Mononuclear cell (primary cell): Measurements from ENCODE around the gene GGTLC2. TPM values are rescaled to one million over a fixed set of nuclear protein-coding genes. Genes with fewer than 3 reads are reported as not detected.
"Not testable (repeated sequence)": the region's sequence is repeated elsewhere in the genome, so short reads cannot be mapped to it uniquely, and the experiment has no call there.

Source experiments
- H3K27me3 ChIP-seq: 2 replicates; pipeline ENCODE4 v1.6.0; 2011; ENCODE audit warnings: low read length, control low read depth; ENCODE audit not compliant: insufficient read depth
- H3K4me1 ChIP-seq: 2 replicates; pipeline ENCODE4 v1.5.1; 2011; ENCODE audit warnings: mild to moderate bottlenecking, low read length, control low read depth; ENCODE audit not compliant: insufficient read depth
- H3K4me3 ChIP-seq: 2 replicates; pipeline ENCODE4 v1.5.1; 2011; ENCODE audit warnings: mild to moderate bottlenecking, low read length, moderate library complexity
- H3K9me3 ChIP-seq: 2 replicates; pipeline ENCODE4 v1.5.1; 2011; ENCODE audit warnings: low read depth, mild to moderate bottlenecking, control low read depth, low read length
- total RNA-seq: library from RNA; depleted of rRNA; stranded (reverse); fragments of >200 nt; gene quantifications from one replicate; pipeline ENCODE4 v1.2.3, GENCODE V29; 2012

The GGTLC2 gene
- not detected for total RNA-seq

DNA sequence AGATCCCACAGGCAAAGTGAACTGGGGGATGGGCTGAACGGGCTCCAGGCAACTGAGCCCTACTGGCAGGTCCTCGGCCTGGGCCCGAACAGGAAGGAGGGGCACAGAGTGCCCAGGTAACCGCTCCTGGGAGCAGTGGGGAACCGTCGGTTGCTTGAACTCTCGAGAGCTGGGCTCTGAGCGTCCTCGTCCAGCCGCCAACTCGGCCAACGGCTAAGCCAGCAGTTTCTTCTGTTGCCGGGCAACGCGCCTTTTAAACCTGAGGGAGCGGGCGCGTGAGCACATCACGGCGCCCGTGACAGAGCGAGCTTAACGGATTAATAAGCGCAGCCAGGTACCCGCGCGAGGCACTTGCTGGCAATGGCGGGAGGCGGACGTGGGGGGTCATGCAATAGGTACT is at the start of gene GGTLC2:
Gene GGTLC2 (plus strand): TSS at position 301 of the 400 bp plus-strand sequence. CDS start 1,732 bp downstream, outside the sequence.
- H3K9me3 ChIP-seq, H3K27me3 ChIP-seq, H3K4me1 ChIP-seq: not testable (repeated sequence)

GRCh38 chr22:22595001-22595835 is 49.2 kb upstream of the GGTLC2 start:
- H3K9me3 ChIP-seq, result no peaks in the 10 kb centered on the region
- H3K4me1 ChIP-seq, result no peaks in the 10 kb centered on the region
- no peak overlapping the region for H3K4me3 ChIP-seq
- no peaks in the 10 kb centered on the region for H3K27me3 ChIP-seq

More for the DNA sequence above, at the start of gene GGTLC2:
- not testable (repeated sequence) for H3K4me3 ChIP-seq

DNA sequence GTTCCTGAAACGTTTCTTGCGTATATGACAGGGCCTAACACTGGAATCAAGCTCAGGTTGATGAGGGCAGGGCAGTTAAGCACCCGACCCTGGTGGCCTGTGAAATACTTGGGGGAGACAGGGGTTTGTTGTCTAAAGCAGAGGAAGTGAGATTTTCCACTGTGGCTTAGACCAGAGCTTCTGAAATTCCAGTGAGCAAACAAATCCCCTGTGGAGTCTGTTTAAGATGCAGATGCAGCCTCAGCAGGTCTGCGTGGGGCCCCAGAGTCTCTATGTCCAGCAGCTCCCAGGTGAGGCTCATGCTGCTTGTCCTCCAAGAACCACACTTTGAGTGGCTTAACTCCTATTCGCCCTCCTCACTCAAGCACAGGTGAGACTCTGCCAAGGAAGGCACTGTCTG is 46.3 kb upstream of the GGTLC2 start:
- Histone ChIP-seq H3K27me3 (no peaks in the 10 kb centered on the region), H3K9me3 (no peaks in the 10 kb centered on the region), H3K4me1 (no peaks in the 10 kb centered on the region), H3K4me3 (no peak overlapping the region)

DNA sequence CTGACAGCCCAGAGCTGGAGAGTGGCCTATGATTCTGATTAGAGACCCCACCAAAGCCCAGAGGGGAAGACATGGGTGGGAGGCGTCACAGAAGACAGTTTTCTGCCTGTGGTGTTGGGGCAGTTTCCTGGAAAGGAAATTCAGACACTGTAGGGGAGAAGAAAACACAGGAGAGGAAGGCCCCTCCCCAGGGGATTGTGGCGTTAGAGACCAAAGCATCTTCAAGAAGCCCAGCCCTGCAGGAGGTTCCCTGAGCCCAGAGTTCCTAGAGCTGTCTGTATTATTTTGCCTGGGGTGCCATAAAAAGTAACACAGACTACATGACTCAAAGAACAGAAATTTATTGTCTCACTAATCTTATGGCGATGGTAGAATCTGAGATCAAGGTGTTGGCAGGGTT is 45.2 kb upstream of the GGTLC2 start:
- no peak overlapping the region for H3K4me3 ChIP-seq
- H3K4me1 ChIP-seq, result no peaks in the 10 kb centered on the region
- no peaks in the 10 kb centered on the region for H3K9me3 ChIP-seq
- H3K27me3 ChIP-seq, result no peaks in the 10 kb centered on the region

GRCh38 chr22:22600531-22601261 is 43.7 kb upstream of the GGTLC2 start:
- no peak overlapping the region for H3K4me3 ChIP-seq
- H3K9me3 ChIP-seq, result no peaks in the 10 kb centered on the region
- no peaks in the 10 kb centered on the region for H3K4me1 ChIP-seq
- no peaks in the 10 kb centered on the region for H3K27me3 ChIP-seq

DNA sequence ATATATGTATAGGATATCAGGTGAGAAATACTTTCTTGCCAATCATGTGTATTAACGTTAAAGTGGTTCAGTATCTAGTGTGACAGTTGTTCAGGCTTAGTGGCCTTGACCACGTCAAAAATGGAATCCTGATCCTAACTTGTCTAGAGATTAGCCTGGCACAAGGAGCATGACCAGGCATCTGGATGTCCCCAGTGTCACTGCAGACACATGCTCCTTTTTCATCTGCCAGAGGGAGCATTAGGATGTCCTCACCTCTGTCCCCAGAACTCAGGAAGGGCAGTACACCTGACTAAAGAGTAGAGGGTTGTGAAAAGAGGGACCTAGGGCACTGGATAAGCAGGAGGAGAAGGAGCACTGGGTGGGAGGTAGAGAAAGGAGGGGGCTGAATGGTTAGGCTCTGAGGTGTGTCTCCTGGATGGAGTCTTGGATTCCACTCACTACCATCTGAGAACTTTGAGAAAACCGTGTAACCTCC is 40.9 kb upstream of the GGTLC2 start:
- no peaks in the 10 kb centered on the region for H3K9me3 ChIP-seq
- no peaks in the 10 kb centered on the region for H3K4me1 ChIP-seq
- no peak overlapping the region for H3K4me3 ChIP-seq
- no peaks in the 10 kb centered on the region for H3K27me3 ChIP-seq

- H3K4me1 ChIP-seq, result no peaks in the 10 kb centered on the region
- H3K4me3 ChIP-seq, result no peak overlapping the region
- H3K27me3 ChIP-seq, result no peaks in the 10 kb centered on the region
- no peaks in the 10 kb centered on the region for H3K9me3 ChIP-seq
Measured at GRCh38 chr22:22604326-22605073, 39.9 kb upstream of the GGTLC2 start.

DNA sequence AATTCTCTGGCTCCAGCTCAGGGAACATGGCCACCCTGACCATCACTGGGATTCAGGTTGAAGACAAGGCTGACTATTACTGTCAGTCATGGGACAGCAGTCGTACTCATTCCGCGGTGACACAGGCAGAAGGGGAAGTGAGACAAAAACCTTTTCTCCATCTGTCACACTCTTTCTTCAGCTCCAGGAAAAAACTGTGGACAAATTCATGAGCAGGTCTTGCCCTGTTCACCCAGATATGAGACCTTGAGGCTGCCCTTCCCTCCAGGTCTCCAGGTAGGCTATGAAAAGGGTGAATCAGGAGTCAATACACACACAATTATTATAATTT is 39.4 kb upstream of the GGTLC2 start:
- Histone ChIP-seq H3K27me3 (no peaks in the 10 kb centered on the region), H3K4me3 (no peak overlapping the region), H3K4me1 (no peaks in the 10 kb centered on the region), H3K9me3 (no peaks in the 10 kb centered on the region)

DNA sequence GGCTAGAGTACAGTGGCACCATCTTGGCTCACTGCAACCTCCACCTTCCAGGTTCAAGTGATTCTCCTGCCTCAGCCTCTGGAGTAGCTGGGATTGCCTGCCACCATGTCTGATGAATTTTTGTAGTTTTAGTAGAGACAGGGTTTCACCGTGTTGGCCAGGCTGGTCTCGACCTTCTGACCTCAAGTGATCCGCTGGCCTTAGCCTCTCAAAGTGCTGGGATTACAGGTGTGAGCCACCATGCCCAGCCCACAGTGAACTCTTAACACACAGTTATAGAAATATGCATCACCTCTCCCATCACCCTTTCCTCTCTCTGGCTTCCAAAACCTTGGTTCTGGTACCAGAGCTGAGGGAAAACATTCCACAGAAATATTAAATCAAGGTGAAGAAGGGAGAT is 36.4 kb upstream of the GGTLC2 start:
- H3K4me1 ChIP-seq, H3K9me3 ChIP-seq, H3K27me3 ChIP-seq, H3K4me3 ChIP-seq: not testable (repeated sequence)

GRCh38 chr22:22609291-22609690 is 35.1 kb upstream of the GGTLC2 start:
- Histone ChIP-seq H3K4me3 (no peak overlapping the region), H3K9me3 (no peaks in the 10 kb centered on the region), H3K27me3 (no peaks in the 10 kb centered on the region), H3K4me1 (no peaks in the 10 kb centered on the region)

DNA sequence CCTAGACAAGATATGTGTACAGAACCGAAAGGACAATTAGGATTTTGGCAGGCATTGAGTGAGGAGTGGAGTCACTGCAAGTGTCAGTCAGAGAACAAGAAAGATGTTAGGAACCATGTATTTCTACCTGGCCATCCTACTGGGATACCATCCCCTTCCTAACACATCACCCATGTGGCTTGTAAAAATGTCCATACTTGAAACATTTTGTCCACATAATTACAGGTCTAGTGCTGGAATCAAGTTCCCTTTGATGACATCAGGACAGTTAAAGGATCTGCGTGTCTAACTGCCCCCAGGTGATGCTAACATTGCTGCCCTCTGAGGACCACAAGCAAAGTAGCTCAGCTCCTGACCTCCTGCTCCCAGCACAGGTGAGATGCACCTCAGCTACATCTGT is 31.9 kb upstream of the GGTLC2 start:
- Histone ChIP-seq H3K27me3 (no peaks in the 10 kb centered on the region), H3K4me3 (no peak overlapping the region), H3K4me1 (peaks cover 6% of the 10 kb centered on the region), H3K9me3 (no peaks in the 10 kb centered on the region)

GRCh38 chr22:22614065-22614464 is 30.3 kb upstream of the GGTLC2 start:
- Histone ChIP-seq H3K9me3 (no peaks in the 10 kb centered on the region), H3K4me3 (no peak overlapping the region), H3K4me1 (peaks cover 6% of the 10 kb centered on the region), H3K27me3 (no peaks in the 10 kb centered on the region)

- H3K4me1 ChIP-seq, result peaks cover 6% of the 10 kb centered on the region
- no peak overlapping the region for H3K4me3 ChIP-seq
- H3K9me3 ChIP-seq, result no peaks in the 10 kb centered on the region
- no peaks in the 10 kb centered on the region for H3K27me3 ChIP-seq
Measured at GRCh38 chr22:22616636-22617035, 27.8 kb upstream of the GGTLC2 start.

DNA sequence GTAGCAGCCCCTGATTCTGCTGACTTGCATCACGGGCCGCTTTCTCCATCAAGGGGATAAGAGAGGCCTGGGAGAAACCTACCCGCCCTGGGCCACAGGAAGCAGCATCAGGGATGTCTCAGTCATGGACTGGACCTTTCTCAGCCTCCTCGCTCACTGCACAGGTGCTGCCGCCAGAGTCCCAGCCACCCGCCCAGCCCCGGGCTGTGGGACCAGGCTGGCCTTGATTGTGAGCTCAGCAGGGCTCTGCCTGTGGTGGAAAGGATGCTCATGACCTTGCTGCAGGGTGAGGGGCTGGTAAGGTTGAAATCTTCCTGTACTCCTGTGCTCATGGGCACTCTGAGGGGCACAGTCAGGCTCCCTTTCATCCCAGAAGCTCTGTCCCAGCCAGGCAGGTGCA is 26.0 kb upstream of the GGTLC2 start:
- H3K4me1 ChIP-seq, result peaks cover 6% of the 10 kb centered on the region
- H3K4me3 ChIP-seq, result no peak overlapping the region
- no peaks in the 10 kb centered on the region for H3K9me3 ChIP-seq
- no peaks in the 10 kb centered on the region for H3K27me3 ChIP-seq

- H3K9me3 ChIP-seq, result no peaks in the 10 kb centered on the region
- peaks cover 6% of the 10 kb centered on the region for H3K4me1 ChIP-seq
- H3K27me3 ChIP-seq, result no peaks in the 10 kb centered on the region
- H3K4me3 ChIP-seq, result no peak overlapping the region
Measured at GRCh38 chr22:22618923-22619322, 25.5 kb upstream of the GGTLC2 start.
